KOPT-K1 (cell line): ENCODE data around the gene EPS8L1.

Experiments used
- H3K27ac ChIP-seq: fragments of 200-600 bp; sonication (generic); 2 replicates; pipeline ENCODE4 v1.5.1; 2016; ENCODE audit warnings: antibody characterized with exemption, mild to moderate bottlenecking, low read depth, low read length; ENCODE audit not compliant: poor library complexity, severe bottlenecking
- H3K36me3 ChIP-seq: fragments of 200-600 bp; sonication (generic); 2 replicates; pipeline ENCODE4 v1.5.1; 2017; ENCODE audit warnings: antibody characterized with exemption, mild to moderate bottlenecking, low read length, moderate library complexity; ENCODE audit not compliant: insufficient read depth
- H3K9me3 ChIP-seq: fragments of 200-600 bp; sonication (generic); 2 replicates; pipeline ENCODE4 v1.5.1; 2017; ENCODE audit warnings: antibody characterized with exemption, low read length, mild to moderate bottlenecking; ENCODE audit not compliant: insufficient read depth, poor library complexity, severe bottlenecking

EPS8L1 gene

DNA sequence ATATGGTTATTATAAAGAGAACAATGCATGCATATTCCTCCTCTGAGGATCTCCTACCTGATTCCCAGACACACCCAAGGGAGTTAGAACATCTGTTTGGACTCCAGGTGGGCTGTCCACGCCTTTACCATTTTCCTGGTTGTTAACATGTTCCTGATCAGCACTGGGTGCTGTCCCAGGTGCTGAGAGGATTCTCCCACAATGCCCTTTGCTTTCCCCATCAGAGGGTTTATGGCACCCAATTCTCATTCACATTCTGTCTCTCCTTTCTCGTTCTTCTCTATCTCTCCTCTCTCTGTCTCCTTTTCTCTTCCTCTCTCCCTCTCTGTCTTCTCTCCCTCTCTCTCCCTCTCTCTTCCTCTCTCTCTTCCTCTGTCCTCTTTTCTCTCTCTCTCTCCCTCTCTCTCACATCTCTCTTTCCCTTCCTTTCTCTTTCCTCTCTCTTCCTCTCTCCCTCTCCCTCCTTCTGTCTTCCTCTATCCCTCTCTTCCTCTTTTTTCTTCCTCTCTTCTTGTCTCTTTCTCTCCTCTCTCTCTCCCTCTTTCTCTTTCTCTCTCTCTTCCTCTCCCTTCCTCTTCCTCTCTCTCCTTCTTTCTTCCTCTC lies 9.5 kb upstream of the EPS8L1 start:
- H3K9me3 ChIP-seq: no peaks in the 10 kb centered on the region
- H3K27ac ChIP-seq: no peak overlapping the region
- H3K36me3 ChIP-seq: no peaks in the 10 kb centered on the region

DNA sequence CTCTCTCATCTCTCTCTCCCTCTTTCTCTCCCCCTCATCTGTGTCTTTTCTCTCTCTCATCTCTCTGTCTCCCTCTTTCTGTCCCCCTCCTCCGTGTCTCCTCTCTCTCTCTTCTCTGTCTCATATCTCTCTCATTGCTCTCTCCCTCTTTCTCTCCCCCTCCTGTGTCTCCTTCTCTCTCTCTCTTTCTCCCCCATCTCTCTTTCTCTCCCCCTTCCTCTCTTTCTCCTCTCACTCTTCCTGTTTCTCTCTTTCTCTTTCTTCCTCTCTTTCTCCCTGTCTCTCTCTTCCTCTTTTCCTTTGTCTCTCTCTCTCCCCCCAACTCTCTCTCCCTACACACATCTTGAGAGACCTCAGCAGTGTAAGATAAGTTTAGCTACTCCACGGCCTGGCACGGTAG lies 7.8 kb upstream of the EPS8L1 start:
- no peak overlapping the region for H3K27ac ChIP-seq
- H3K36me3 ChIP-seq: no peaks in the 10 kb centered on the region
- no peaks in the 10 kb centered on the region for H3K9me3 ChIP-seq

DNA sequence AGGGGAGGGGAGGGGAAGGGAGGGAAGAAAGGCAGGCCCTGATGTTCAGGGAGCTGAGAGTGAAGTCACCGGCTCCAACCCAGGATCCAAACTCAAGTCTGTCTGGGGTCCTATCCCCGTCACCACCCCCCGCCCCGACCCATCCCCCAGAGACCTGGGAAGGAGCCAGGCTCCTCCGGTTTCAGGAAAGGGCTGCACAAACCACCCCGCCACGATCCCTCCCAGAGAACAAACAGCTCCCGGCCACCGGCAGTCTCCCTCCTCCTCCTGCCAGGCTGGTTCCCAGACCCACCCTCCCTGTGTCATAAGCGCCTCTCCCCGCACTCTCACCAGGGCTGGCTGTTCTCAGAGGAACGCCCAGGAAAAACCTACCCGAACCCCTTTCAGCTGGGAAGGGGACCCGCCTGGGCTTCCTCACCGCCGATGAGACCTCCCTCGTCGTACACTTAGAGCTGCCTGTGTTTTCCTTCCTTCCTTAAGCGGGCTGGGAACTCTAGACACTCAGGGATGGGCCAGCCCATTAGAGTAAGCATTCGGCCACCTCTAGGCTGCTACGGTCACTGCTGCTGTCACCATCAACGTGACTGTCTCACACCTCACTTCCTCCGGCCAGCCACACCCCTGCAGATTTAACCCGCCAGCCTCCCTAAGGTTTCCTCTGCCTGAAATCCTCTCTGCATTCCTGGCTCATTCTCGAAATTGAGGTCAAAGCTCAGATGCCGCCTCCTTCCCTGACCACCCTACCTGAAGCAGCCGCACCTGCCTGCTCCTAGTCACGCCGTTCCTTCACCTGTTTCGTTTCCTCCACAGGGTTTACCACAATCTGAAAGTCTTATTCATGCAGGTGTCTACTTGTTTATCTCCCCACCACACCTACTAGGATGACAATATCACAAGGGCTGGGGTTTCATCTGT lies 6.5 kb upstream of the EPS8L1 start:
- Histone ChIP-seq H3K27ac (no peak overlapping the region), H3K9me3 (no peaks in the 10 kb centered on the region), H3K36me3 (no peaks in the 10 kb centered on the region)

DNA sequence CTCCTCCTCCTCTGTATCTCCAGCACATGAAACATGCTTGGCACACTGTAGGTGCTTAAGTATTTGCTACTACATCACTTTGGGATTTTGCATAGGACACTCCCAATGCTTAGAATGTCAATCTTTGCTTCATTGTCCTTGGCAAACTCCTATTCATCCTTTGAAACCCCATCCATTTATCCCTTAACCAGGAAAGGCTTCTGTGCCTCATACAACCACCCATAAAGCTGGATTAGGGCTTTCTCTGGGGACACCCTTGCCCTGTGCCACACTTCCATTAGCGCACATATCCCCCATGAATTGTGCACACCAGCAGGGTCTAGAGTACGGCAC lies 5.8 kb upstream of the EPS8L1 start:
- Histone ChIP-seq H3K9me3 (no peaks in the 10 kb centered on the region), H3K36me3 (no peaks in the 10 kb centered on the region), H3K27ac (no peak overlapping the region)

DNA sequence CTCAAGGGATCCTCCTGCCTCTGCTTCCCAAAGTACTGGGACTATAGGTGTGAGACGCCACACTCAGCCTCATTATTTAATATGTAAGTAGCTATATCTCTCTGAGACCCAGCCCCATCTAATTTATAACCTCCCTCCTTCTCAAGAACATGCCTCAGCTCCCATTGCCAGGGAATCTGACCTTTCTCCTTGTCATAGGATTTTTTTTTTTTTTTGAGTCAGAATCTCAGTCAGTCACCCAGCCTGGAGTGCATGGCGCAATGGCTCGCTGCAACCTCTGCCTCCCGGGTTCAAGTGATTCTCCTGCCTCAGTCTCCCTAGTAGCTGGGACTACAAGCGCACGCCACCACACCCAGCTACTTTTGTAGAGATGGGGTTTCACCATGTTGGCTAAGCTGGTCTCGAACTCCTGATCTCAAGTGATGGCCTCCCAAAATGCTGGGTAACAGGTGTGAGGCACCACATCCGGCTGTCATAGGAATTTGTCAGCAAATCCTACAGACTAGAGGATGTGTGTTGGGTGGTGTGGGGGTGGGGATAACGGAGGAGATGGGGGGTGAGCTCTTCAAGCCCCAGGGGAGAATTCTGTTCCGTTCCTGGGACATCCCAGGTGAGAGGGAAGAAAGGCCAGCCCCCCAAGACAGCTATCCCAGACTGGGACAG lies 5.1 kb upstream of the EPS8L1 start:
- Histone ChIP-seq H3K27ac (no peak overlapping the region), H3K36me3 (no peaks in the 10 kb centered on the region), H3K9me3 (no peaks in the 10 kb centered on the region)

DNA sequence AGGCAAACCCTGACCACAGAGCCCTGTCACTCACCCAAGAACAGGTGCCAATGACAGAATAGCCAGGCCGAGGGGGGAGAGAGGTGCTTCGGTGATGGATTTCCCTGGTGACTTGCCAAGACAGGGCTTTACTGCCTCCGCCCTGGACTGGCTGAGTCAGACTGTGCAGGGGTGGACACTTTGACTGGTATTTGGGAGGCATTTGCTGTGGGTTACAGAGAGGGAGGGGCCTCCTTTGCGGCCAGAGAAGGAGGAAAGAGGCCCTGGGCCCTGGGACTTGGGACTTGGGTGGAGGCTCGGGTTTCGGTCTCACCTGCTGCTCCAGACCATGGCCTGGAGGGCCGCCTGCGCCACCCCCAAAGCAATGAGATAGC lies 4.6 kb upstream of the EPS8L1 start:
- Histone ChIP-seq H3K36me3 (no peaks in the 10 kb centered on the region), H3K9me3 (no peaks in the 10 kb centered on the region), H3K27ac (no peak overlapping the region)

DNA sequence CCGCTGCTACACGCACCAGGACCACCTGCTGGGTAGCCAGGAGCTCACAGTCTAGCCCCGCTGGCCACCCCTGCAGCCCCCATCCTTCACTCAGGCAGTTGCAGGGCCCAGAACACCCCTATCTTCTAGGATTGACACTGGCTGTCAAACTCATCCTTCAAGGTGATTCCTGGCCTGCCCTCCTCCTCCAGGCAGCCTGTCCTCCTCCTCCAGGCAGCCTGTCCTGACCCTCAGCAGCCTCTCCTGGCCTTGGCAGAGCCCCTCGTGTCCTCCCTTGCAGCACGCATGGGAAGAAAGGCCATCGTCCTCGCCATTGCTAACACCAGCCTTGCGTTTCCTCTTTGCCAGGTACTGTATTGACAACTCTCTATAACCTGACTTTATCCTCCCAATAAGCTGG lies 3.8 kb upstream of the EPS8L1 start:
- Histone ChIP-seq H3K9me3 (no peaks in the 10 kb centered on the region), H3K27ac (no peak overlapping the region), H3K36me3 (no peaks in the 10 kb centered on the region)

DNA sequence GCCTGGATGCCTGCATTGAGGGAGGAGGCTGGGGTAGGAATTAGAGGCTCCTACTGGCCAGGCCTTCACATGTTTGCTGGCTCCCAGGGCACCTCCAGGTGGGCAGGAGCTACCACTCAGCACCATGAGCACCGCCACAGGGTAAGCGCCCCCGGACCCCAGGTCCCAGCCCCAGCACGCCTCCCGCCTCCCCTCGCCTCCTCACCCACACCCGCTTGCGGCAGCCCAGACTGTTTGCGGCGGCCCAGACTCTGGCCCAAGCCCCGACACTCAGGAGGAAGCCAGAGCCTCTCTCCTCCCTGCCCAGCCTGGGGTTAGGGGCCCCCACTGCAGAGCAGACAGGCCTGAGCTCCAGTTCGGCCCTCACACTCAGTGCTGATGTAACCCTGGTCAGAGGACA lies 652 bp downstream of the EPS8L1 start:
- Histone ChIP-seq H3K27ac (no peak overlapping the region), H3K36me3 (no peaks in the 10 kb centered on the region), H3K9me3 (peaks cover under 1% of the 10 kb centered on the region)

DNA sequence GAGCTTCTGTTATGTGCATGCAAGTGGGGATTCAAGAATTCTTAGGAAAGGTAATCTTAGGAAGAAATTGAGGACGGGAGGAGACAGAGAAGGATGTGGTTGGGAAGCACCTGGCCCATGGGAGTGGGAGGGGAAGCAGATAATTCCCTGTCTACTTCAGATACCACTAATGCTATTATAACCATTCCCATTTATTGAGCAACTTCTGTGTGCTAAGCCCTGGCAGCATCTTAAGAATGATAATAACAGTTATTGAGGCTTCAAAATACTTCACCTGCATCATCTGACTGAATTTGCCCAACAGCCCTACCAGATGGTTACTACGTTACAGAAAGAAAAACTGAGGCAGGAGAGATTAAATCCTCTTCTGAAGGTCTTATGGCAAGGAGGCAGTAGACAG lies 1.4 kb downstream of the EPS8L1 start:
- H3K27ac ChIP-seq: no peak overlapping the region
- no peaks in the 10 kb centered on the region for H3K36me3 ChIP-seq
- peaks cover 9% of the 10 kb centered on the region for H3K9me3 ChIP-seq

DNA sequence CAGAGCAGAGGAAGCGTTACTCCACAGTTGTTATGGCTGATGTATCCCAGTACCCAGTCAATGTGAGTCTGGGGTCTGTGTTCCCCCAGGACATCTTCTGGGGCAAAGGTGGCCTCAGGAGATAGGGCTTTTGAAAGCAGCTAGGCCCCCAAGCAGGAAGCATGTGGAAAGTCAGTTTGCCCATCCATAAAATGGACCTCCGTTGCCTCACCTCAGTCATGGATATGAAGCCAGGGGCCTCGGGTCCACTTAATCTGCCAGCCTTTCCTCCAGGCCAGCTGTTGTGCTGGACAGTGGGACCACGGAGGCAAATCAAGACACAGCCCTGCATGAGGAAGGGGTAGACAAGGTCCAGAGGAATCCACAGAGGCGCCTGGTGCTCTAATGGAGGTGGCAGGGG lies 3.3 kb downstream of the EPS8L1 start:
- Histone ChIP-seq H3K9me3 (peaks cover 9% of the 10 kb centered on the region), H3K36me3 (no peaks in the 10 kb centered on the region), H3K27ac (no peak overlapping the region)

DNA sequence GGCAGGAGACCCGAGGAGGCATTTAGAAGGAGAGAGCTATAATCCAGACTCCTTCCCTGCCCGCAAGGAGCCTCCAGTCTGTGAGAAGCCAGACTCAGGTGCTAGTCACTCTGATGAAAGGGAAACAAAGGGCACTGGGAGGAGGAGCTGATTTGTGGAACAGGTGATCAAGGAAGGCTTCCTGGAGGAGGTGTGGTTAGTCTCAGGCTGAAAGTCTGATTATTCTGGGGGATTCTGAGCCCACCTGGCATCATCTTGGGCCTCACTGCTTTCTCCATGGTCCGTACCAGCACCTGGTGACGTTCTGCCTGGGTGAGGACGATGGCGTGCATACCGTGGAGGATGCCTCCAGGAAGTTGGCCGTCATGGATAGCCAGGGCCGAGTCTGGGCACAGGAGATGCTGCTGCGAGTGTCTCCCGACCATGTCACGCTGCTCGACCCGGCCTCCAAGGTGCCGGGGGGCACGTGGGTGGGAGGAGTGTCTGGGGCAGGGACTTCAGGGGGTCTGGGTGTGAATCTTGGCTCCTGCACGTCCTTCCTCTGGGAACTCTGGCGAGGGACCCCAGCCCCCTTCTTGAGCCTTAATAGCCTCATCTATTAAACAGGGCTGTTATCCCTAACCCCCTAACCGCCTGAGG lies 3.9 kb downstream of the EPS8L1 start:
- Histone ChIP-seq H3K27ac (no peak overlapping the region), H3K9me3 (peaks cover 9% of the 10 kb centered on the region), H3K36me3 (no peaks in the 10 kb centered on the region)

DNA sequence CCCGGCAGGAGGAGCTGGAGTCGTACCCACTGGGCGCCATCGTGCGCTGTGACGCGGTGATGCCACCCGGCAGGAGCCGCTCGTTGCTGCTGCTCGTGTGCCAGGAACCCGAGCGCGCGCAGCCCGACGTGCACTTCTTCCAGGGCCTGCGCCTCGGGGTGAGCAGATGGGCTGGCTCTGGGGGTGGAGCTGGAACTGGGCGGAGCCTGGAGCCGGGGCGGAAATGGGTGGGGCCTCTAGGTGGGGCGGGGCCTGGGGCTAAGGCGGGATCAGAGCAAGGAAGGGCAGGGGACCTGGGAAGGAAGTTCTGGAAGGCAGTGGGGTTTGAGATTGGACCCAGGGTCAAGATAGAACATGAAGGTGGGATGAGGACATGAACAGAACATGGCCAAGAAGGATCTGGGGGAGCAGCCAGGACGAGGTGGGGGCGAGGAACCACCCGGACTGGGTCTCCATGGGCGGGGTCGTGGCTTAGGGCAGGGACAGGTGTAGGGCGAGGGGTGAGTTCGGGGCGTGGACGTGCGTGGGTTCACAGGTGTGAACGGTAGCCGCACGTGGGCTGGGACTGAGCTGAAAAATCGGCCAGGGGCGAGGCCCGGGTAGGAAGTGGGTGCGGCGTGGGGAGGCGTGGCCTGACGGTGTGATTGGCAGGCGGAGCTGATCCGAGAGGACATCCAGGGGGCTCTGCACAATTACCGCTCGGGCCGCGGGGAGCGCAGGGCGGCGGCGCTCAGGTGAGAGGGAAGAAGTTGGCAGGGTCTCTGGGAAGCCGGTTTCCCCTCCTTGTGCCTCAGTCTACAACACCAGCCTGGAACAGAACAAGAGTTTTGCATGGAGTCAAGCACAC lies 4.7 kb downstream of the EPS8L1 start:
- H3K36me3 ChIP-seq: no peaks in the 10 kb centered on the region
- peak overlapping the region; percentile 46 for H3K27ac ChIP-seq
- H3K9me3 ChIP-seq: peaks cover 9% of the 10 kb centered on the region

DNA sequence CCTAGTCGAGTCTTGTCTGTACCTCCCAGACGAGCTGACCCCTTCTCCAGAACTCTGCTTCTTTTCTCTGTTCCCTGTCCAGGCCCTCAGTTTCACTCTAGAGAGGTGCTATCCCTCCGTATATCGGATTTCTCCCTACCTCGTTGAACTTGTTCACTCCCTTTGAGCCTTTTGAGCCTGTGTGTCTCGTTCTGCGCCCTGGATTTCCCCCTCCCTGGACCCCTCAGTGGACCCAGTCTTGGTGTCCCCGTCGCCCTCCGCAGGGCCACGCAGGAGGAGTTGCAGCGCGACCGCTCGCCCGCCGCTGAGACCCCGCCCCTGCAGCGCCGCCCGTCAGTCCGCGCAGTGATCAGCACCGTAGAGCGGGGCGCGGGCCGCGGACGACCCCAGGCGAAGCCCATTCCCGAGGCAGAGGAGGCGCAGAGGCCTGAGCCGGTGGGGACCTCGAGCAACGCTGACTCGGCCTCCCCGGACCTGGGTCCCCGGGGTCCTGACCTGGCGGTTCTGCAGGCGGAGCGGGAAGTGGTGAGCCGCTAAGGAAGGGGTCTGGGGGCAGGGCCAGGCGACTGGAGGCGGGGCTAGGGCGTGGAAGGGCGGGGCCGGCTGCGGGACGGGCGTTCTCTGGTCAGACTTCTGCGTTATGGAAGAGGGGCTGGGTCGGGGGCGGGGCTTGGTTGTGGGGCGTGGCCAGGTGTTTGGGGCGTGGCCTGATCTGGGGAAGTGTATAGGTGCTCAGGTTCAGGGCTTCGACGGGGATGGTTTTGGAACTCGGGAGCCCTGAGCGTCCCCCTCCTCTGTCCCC lies 5.5 kb downstream of the EPS8L1 start:
- no peaks in the 10 kb centered on the region for H3K36me3 ChIP-seq
- peaks cover 9% of the 10 kb centered on the region for H3K9me3 ChIP-seq
- H3K27ac ChIP-seq: peak overlapping the region; percentile 46

DNA sequence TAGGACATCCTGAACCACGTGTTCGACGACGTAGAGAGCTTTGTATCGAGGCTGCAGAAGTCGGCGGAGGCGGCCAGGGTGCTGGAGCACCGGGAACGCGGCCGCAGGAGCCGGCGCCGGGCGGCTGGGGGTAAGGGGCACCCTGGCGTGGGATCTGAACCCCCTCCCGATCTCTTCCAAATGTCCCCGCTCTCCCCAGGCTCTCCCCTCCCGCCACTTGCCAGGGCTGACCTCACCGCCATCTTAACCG lies 6.0 kb downstream of the EPS8L1 start:
- no peak overlapping the region for H3K27ac ChIP-seq
- peaks cover 9% of the 10 kb centered on the region for H3K9me3 ChIP-seq
- H3K36me3 ChIP-seq: no peaks in the 10 kb centered on the region
